Forelimb muscle (tissue), 1 donor: Measurements from ENCODE around the gene GALP. TPM values are rescaled to one million over a fixed set of nuclear protein-coding genes. Genes with fewer than 3 reads are reported as not detected.
"Not testable (repeated sequence)": the region's sequence is repeated elsewhere in the genome, so short reads cannot be mapped to it uniquely, and the experiment has no call there.

Experiments
- DNase-seq: peaks from one replicate; pipeline ENCODE4 v3.0.0-alpha.2; 2013; ENCODE audit warnings: low read depth
- polyA plus RNA-seq: library from polyadenylated mRNA; unstranded; fragments of 120-200 nt; gene quantifications from one replicate; pipeline ENCODE4 v1.2.1, GENCODE V29; 2013; ENCODE audit not compliant: insufficient read length

Gene GALP
- polyA plus RNA-seq, 1 donor: not detected

DNA sequence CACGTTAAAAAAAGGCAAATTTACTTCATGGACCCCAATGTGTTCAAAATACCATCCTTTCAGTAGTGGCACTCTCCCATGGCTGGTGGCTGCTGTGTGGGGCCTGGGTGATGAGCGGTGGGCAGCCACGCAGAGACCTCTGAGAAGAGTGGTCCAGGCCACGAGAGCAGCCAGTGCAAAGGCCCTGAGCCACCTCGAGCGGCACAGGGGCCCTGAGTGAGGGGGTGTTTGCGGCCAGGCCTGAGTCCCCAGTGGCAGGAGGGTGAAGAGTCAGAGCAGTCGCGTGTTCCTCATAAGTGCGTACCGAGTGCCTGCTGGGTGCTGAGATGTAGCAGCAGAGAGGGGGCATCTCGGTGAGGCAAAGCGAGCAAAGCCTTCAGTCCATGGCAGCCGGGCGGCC is 27.7 kb upstream of the GALP start:
- DNase-seq: no peak

DNA sequence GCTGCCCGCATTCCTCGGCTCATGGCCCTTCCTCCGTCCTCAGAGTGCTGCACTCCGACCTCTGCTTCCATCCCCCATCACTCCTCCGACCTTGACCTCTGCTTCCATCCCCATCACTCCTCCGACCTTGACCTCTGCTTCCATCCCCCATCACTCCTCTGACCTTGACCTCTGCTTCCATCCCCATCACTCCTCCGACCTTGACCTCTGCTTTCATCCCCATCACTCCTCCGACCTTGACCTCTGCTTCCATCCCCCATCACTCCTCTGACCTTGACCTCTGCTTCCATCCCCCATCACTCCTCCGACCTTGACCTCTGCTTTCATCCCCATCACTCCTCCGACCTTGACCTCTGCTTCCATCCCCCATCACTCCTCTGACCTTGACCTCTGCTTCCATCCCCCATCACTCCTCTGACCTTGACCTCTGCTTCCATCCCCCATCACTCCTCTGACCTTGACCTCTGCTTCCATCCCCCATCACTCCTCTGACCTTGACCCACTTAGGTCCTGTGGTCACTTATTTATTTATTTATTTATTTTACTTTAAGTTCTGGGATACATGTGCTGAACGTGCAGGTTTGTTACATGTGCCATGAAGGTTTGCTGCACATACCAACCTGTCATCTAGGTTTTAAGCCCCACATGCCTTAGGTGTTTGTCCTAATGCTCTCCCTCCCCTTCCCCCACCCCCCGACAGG is 26.7 kb upstream of the GALP start:
- not testable (repeated sequence) for DNase-seq

DNA sequence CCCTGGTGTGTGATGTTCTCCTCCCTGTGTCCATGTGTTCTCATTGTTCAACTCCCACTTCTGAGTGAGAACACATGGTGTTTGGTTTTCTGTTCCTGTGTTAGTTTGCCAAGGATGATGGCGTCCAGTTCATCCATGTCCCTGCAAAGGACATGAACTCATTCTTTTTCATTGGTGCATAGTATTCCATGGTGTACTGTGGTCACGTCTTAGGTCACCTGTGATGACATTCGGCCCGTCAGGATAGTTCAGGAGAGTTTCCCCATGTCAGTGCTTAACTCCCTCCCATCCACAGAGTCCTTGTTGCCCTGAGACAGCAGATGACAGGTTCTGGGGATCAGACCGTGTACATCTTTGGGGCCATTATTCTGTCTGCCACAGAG is 26.2 kb upstream of the GALP start:
- no peak for DNase-seq

DNA sequence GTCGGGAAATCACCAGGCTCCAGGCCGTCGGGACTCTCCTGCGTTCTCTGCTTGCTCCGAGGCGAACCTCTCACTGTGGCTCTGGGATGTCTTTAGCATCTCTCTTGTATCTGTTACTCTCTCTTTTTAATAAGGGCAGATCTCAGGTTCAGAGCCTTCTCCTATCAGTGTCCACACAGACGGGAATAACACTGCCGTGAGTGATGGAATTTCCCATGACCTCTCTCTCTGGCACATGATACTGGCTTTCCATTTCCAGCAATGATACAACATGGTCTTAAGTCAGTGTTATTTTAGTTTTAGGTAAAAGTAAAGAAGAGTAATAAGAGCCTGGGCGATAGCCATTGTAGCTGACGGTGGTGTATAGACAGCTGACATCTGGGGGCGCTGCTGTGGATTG is 25.4 kb upstream of the GALP start:
- no peak for DNase-seq

DNA sequence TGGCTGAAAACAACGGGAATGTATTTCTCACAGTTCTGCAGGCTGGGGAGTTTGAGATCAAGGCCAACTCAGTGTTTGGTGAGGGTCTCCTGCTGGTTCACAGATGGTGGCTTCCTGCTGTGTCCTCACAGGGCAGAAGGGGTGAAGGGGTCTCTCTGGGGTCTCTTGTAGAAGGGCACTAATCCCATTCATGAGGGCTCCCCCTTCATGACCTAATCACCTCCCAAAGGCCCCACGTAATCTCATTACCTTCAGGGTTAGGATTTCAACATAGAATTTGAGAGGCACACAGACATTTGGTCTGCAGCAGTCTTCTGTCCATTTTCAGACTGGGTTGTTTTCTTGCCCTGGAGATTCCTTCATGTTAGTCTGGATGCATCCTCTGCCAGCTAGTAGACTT is 23.2 kb upstream of the GALP start:
- no peak for DNase-seq

DNA sequence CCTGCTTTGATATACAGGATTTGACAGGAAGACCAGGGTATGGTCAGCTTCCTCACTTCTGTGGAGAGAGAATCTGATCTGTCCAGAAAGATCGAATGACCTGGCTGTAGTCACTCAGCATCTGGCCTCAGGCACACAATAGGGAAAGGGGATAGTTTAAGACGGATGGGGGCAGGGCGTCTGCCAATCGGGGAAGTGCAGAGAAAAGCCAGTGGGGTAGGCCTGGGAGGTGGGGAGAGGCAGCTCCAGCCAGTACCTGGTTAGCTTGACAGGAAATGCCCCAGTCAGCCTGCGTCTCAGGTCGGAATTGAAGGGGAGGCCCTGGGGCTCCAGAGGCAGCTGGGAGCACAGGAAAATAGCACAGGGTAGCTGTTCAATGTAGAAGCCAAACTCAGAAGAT is 22.3 kb upstream of the GALP start:
- DNase-seq: no peak

DNA sequence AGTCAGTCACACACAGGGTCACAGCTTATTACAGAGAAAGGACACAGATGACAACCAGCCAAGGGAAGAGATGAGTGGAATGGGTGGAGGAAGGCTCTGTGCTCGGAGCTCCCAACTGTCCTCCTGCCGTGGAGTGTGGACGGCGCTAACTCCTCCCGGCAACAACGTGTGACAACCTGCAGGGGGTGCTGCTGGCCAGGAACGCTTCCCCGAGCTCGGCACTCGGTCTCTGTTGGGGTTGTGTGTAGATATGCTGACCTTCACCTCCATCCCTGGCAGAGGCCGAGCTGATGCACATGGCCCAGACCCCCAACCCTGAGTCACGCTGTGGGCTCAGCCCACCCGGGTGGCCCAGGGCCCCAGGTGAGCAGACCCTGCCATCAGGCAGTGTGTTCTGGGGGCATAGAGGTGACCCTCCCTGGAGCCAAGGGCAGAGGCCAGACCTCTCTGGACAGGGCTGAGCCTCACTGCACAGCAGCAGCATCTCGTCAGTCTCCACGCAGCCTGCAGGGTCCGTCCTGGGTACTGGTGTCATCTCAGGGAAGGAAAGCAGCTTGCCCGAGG is 20.6 kb upstream of the GALP start:
- no peak for DNase-seq

DNA sequence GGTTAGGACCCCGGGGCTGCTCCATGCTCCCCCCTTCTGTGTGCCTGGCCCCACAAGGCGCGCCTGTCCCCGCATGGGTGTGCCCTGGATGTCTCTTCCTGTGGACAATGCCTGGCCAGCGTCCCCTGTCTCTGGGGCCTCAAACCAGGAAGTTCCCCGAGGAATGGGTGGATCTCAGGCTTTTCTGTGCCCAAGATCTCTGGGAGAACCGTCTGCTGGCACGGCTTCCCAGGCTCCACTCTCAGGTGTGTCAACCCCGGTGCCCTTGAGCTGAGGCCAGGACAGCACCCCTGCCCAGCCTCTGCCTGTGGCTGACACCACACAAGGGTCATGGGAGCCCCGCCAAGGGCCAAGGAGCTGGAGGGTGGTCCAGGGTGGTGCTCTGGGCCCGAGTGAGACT is 19.0 kb upstream of the GALP start:
- DNase-seq: no peak

DNA sequence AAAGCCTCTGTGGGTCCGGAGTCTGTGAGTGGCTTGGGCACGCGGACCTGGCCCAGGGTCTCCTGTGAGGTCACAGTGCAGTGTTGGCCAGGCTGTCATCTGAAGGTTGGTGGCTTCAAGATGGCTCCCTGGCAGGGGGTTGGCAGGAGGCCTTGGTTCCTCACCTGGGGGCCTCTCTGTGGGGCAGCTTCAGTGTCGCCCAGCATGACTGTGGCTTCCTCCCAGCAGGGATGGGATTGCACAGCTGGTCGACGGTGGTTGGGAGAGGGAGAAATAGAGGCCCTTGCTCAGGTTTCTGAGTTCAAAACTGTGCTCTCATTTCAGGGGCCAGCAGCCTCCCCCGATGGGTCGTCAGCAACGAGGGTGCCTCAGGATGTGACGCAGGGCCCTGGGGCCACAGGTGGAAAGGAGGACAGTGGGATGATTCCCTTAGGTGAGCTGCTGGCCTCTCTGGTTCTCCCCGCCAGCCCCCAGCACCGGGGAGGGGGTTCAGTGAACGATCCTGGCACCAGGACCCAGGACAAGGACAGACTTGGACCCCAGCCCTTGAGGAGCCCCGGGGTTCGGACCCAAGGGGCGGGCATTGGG is 17.5 kb upstream of the GALP start:
- DNase-seq: no peak

DNA sequence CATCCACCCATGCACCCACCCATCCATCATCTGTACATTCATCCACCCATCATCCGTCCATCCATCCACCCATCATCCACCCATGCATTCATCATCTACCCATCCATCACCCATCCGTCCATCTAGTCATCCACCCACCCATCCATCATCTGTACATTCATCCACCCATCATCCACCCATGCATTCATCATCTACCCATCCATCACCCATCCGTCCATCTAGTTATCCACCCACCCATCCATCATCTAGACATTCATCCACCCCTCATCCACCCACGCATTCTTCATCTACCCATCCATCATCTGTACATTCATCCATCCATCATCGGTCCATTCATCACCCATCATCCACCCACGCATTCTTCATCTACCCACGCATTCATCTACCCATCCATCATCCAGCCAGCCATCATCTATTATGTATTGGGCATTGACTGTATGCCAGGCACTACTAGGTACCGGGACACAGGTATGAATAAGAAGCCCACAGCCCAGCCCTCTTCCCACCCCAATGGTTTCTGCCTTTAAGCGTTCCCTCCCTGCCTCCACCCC is 16.7 kb upstream of the GALP start:
- DNase-seq: no peak

DNA sequence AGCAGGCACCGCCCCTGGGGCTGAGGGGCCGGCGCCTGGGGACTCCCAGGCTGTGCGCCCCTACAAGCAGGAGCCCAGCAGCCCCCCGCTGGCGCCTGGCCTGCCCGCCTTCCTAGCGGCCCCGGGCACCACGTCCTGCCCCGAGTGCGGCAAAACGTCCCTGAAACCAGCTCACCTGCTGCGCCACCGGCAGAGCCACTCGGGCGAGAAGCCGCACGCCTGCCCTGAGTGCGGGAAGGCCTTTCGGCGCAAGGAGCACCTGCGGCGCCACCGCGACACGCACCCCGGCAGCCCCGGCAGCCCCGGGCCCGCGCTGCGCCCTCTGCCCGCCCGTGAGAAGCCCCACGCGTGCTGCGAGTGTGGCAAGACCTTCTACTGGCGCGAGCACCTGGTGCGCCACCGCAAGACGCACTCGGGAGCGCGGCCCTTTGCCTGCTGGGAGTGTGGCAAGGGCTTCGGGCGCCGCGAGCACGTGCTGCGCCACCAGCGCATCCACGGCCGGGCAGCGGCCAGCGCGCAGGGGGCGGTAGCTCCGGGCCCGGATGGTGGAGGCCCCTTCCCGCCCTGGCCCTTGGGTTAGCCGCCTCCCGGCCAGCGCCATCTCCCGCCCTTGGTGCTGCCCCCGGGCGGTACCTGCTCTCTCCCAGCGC is 16.1 kb upstream of the GALP start:
- no peak for DNase-seq

DNA sequence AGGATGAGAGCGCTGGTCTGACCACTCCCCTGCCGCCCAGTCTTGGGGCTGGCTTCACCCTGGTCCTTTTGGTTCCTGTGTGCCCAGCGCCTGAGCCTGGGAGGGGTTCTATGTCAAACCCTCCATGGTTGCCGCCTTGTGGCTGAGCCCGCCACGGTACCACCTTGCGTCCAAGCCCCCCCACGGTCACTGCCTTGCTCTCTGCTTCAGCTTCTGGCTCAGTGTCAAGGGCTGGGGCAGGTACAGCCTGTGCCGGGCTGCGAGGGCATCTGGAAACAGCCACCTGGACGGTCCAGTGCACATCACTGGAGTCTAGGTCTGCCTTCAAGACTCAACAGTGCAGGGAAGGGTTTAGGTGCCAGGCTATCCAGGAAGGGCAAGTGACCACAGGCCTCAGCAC is 14.3 kb upstream of the GALP start:
- no peak for DNase-seq

DNA sequence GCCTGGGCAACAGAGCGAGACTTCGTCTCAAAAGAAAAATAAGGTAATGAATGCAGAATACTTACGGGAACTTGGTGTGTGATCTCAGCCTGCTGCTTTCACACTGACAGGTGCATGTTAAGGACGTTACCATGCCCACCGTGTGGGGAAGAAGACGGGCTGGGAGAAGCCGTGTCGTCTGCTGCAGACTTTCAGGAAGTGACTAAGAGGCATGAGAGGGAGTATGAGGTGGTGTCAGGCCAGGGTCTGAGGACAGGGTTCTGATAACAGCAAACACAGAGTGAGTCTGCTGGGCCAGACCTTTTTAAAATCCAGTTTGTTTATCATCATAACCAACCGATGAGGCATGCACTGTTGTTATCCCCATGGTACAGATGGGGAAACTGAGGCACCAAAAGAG is 13.6 kb upstream of the GALP start:
- DNase-seq: no peak

DNA sequence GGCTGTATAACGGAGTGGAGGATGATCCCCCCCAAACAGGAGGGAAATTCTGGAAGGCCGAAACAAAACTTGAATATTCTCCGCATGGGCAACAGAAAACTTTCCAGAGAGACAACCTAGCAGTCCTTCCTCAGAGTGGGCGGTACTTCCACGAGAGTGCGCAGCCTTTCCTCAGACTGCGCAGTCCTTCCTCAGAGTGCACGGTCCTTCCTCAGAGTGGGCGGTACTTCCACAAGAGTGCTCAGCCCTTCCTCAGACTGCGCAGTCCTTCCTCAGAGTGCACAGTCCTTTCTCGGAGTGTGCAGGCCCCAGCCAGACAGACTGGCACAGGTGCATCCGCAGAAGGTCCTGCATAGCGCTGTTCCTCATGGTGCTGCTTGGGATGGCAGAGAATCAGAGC is 12.7 kb upstream of the GALP start:
- DNase-seq: no peak

DNA sequence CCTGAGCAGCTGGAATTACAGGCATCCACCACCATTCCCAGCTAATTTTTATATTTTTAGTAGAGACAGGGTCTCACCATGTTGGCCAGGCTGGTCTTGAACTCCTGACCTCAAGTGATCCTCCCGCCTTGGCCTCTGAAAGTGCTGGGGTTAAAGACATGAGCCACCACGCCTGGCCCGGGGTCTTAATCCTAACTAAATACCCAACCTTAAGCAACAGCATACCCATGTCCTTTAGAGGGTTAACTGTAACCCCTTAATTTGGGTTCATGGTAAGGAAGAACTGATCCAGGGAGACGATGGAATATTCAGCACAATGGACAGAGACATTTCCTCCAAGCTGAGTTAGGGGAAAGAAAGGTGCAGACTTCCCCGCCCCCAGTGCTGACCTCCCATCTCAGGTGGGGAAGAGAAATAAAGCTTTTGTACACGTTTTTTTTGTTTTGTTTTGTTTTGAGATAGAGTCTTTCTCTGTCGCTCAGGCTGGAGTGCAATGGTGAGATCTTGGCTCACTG is 8.7 kb upstream of the GALP start:
- no peak for DNase-seq

DNA sequence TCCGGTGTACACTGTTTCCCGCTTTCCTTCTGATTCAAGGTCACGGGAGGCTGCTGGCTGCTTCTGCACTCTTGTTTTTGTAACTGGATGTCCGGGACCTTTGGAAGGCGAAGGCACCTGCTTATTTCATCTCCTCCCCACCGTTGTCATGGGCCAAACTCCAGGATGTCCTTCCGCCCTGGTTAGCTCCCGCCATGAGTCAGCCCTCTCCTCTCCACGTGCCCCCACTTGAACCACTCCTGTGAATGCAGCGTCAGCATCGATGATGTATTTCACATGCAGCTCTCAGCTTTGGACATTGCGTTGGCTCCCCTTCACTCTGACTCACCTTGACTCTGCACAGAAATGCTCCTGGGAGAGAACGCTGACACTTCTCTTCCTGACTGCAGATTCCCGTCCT is 5.5 kb upstream of the GALP start:
- no peak for DNase-seq

DNA sequence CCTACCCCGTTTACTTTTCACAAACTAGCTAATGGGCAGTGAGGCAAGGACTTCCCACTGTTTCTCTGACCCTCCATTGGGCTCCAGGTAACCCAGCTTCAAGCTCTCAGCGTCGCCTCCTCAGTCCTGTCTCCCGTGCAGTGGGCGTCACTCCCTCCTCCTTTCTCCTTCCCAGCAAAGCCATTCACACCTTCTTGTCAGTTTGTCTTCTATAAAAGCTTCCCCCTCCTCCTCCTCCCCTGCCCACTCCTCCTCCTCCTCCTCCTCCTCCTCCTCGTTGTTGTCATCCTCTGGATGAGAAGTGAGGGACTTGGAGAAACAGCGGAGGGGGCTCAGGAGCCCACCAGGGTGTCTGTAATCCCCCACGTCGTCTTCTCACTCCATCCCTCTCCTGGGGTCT is 1.7 kb upstream of the GALP start:
- no peak for DNase-seq

DNA sequence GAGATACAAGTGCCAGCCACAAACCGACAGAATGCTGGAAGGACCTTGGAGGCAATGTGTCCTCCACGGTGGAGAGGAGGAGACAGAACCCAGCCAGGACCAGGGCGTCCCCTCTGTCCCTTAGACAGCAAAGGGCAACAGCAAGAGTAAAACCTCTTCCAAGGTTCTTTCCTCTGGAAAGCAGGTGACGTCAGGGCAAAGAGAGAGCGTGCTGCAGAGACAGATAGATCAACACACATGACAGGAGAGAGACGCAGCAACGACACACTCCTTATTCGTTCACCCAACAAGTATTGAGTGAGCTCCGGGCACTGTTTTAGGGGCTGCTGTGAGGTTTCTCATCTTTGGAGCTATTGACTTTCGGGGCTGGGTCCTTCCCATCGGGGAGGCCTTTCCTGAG is 1.3 kb upstream of the GALP start:
- no peak for DNase-seq

DNA sequence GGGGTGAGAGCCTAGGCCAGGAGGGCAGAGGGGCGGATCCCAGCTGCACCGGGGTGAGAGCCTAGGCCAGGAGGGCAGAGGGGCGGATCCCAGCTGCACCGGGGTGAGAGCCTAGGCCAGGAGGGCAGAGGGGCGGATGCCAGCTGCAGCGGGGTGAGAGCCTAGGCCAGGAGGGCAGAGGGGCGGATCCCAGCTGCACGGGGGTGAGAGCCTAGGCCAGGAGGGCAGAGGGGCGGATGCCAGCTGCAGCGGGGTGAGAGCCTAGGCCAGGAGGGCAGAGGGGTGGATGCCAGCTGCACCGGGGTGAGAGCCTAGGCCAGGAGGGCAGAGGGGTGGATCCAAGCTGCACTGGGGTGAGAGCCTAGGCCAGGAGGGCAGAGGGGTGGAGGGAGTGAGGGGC is 502 bp downstream of the GALP start:
- DNase-seq: not testable (repeated sequence)

DNA sequence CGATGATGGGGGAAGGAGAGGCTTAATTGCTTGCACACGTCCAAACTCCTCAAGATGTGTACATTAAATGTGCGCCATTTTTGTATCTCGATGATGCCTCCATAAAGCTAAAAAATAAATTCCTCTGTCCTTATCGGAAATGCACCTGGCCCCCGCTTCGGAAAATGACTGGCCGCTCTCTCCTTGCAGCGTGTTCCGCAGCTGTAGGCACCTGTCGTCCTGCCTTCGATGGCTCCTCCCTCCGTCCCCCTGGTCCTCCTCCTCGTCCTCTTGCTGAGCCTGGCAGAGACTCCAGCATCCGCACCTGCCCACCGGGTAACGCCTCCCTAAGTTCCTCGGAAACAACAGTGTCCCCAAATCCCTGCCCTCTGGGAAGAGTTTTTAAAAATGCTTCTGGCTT is 1.1 kb downstream of the GALP start:
- DNase-seq: no peak

DNA sequence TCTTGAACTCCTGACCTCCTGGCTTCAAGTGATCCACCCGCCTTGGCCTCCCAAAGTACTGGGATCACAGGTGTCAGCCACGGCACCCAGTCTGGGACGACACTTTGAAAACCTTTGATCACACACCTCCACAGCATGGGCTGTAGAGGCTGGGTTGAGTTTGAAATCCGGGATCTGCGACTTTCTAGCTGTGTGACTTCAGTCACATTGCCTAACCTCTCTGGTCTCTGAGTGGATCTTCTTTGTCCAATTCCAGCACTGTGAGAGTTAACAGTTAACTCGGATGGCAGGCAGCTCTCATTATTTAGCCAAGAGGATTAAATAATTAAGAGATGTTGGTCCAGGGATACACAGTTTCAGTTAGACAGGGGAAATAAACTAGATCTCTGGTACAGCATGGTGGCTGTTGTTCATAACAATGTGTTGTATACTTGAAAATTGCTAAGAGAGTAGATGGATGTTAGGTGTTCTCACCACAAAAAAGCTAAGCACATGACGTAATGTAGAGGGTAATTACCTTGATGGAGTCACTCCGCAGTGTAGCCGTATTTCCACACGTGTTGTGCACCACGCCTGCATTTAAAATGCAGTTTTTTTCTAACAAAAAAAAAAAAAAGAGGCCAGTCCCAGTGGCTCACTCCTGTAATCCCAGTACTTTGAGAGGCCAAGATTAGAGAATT is 1.9 kb downstream of the GALP start:
- no peak for DNase-seq

DNA sequence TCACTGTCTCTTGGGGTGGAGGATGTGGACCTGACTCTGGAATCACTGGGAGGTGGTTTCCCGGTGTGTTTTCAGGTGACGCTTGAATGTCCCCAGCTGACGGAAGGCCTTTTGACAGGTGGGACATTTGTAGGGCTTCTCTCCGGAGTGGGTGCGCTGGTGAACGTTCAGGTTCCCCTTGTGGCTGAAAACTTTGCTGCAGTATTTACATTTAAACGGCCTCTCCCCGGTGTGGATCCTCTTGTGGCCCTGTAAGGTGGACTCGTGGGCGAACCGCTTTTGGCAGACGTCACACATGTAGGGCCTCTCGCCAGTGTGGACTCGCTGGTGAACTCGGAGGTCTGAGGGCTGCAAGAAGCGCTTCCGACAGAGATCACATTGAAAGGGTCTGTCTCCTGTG is 14.0 kb downstream of the GALP start:
- no peak for DNase-seq
